GM19468 (cell line): ENCODE measurements around the gene AQP11.

Experiments
- ATAC-seq: cut with Tn5 transposase; IDR thresholded peaks from one replicate; pipeline ENCODE4 v1.9.1; 2021; ENCODE audit warnings: mild to moderate bottlenecking, moderate library complexity, moderate number of reproducible peaks; ENCODE audit not compliant: unreplicated experiment; ENCODE audit errors: extremely low read depth

The AQP11 gene

GRCh38 chr11:77654770-77655434 is 65.1 kb downstream of the AQP11 start:
- ATAC-seq, result no peak

DNA sequence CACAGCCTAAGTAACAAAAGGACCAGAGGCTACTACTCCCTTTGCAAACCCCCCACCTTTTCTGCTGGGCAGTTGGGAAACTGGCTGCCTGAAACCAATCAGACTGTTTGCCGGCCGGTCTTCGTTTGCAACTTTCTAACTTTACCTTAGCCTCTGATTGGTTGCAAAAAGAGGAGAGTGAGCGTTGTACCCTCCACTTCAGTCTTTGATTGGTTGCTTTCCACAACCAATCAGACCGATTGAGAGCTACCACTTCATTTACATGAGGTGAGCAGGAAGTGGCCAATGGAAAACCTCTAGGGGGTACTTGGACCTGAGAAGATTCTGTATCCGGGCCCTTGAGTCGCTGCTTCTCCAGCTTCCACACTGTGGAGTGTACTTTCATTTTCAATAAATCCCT is 66.6 kb downstream of the AQP11 start:
- ATAC-seq, result no peak

GRCh38 chr11:77658213-77659013 is 68.7 kb downstream of the AQP11 start:
- ATAC-seq, result no peak
